Measurements from ENCODE around the gene PLOD3.

DNA sequence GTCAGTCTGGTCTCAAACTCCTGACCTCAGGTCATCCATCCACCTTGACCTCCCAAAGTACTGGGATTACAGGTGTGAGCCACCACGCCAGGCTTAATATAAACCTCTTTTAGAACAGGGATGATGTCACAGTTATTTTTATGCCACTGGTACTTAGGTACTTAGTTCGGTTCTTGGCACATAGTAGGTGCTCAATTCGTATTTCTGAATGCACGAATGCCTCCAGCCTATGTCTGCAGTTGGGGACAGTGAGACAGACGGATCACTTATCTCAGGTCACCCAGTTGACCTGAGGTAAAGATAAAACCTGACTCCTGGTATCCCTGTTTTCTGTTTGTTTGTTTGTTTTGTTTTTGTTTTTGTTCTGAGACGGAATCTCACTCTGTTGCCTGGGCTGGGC is 31.2 kb downstream of the PLOD3 start:
- no peak for TF ChIP-seq POLR2A (IDR thresholded peaks at IDR 0.05; ENCODE audit: borderline replicate concordance, extremely low read depth, insufficient read depth, insufficient read length)
- TF ChIP-seq SRF (IDR thresholded peaks at IDR 0.05; ENCODE audit: low read depth): no peak
- TF ChIP-seq CTCF (IDR thresholded peaks at IDR 0.05 in 2 of 3, conservative IDR thresholded peaks at IDR 0.05 in 1 of 3; ENCODE audit: borderline replicate concordance in 1 of 3, insufficient read depth in 1 of 3, low read depth in 2 of 3, low read length in 2 of 3): no peak
- TF ChIP-seq EZH2 (IDR thresholded peaks at IDR 0.05): no peak
- no peak for TF ChIP-seq EZH2phosphoT487 (IDR thresholded peaks at IDR 0.05; ENCODE audit: borderline replicate concordance)

Data from HCT116 (cell line).